HepG2 (cell line): ENCODE results near the gene BSG. TPM values are rescaled to one million over a fixed set of nuclear protein-coding genes. Genes with fewer than 3 reads are reported as not detected.

ENCODE experiments used
- ATAC-seq: fragments of 200-7000 bp; cut with Tn5 transposase; 3 replicates; pipeline ENCODE4 v1.9.1; 2020; ENCODE audit warnings: mild to moderate bottlenecking, moderate library complexity
- BruUV-seq: library from RNA; stranded (reverse); fragments of 400-500 nt; replicated peaks from 2 replicates; lab custom pipeline; 2021; lab: Mats Ljungman, UMichigan
- CTCF ChIA-PET: fragments of 300-600 bp; formaldehyde crosslinking; extraction: SDS; loops from one replicate; lab custom pipeline; 2021; ENCODE audit warnings: low total read pairs, inconsistent platforms, low intra/inter-chr PET ratio; lab: Yijun Ruan, JAX
- POLR2A ChIA-PET: fragments of 350-600 bp; sonication (Branson Sonifier 250); formaldehyde crosslinking; loops from one replicate; lab custom pipeline; 2020; ENCODE audit warnings: antibody characterized with exemption, inconsistent platforms; lab: Yijun Ruan, JAX
- DNase-seq: peaks from one replicate; pipeline ENCODE4 v3.0.0-alpha.2; 2015; ENCODE audit warnings: low spot score
- FAIRE-seq: peaks from 3 replicates; lab custom pipeline; 2011; peaks lifted over from hg19 to GRCh38; lab: Jason Lieb, UNC
- H2AFZ ChIP-seq: one replicate; pipeline ENCODE4 v1.6.1; 2011; ENCODE audit warnings: low read length, inconsistent platforms
- H3K27ac ChIP-seq: fragments of 300-600 bp; 3 replicates; pipeline ENCODE4 v1.8.0; 2011; ENCODE audit warnings: mixed run types, mild to moderate bottlenecking, mixed read lengths, low read length, inconsistent platforms; ENCODE audit not compliant: insufficient read depth; ENCODE audit errors: extremely low read length
- H3K27me3 ChIP-seq, 2 experiments: fragments of 200-600 bp in 1 of 2; 2 replicates in 1 of 2; 3 replicates in 1 of 2; pipeline versions ENCODE4 v1.6.0 to v1.8.0; 2011; ENCODE audit warnings: low read length in 2 of 2, mild to moderate bottlenecking in 2 of 2, moderate library complexity in 2 of 2, inconsistent platforms in 1 of 2; ENCODE audit not compliant: insufficient read depth in 2 of 2, control insufficient read depth in 1 of 2
- H3K36me3 ChIP-seq, 2 experiments: fragments of 200-600 bp in 1 of 2; replicated peaks in 1 of 2; 2 replicates in 1 of 2; 3 replicates in 1 of 2; pipeline versions ENCODE4 v1.5.1 to v1.8.0; 2011; ENCODE audit warnings: low read length in 2 of 2, inconsistent platforms in 1 of 2; ENCODE audit not compliant: insufficient read depth in 2 of 2, control insufficient read depth in 1 of 2
- H3K4me1 ChIP-seq: 2 replicates; pipeline ENCODE4 v1.5.1; 2012; ENCODE audit warnings: low read length, inconsistent platforms; ENCODE audit not compliant: insufficient read depth
- H3K4me2 ChIP-seq: 2 replicates; pipeline ENCODE4 v1.6.0; 2011; ENCODE audit warnings: low read depth, low read length, inconsistent platforms
- H3K4me3 ChIP-seq, 3 experiments: fragments of 200-600 bp in 1 of 3; sonication (generic), shearing (Covaris generic) in 1 of 3; replicated peaks in 1 of 3; 2 replicates each; pipeline ENCODE4 v1.5.1; 2011 to 2016; ENCODE audit warnings: low read length in 3 of 3, inconsistent platforms in 2 of 3, low read depth in 2 of 3, mild to moderate bottlenecking in 2 of 3, control low read depth in 1 of 3, mixed read lengths in 1 of 3; ENCODE audit not compliant: insufficient read depth in 1 of 3
- H3K79me2 ChIP-seq: one replicate; pipeline ENCODE4 v1.6.1; 2011; ENCODE audit warnings: low read length, inconsistent platforms; ENCODE audit not compliant: insufficient read depth
- H3K9ac ChIP-seq: 2 replicates; pipeline ENCODE4 v1.6.0; 2011; ENCODE audit warnings: mild to moderate bottlenecking, low read depth, low read length, inconsistent platforms; ENCODE audit not compliant: insufficient read depth
- H3K9me3 ChIP-seq: 2 replicates; pipeline ENCODE4 v1.5.1; 2012; ENCODE audit warnings: mild to moderate bottlenecking, low read length
- H4K20me1 ChIP-seq: 2 replicates; pipeline ENCODE4 v1.6.0; 2011; ENCODE audit warnings: inconsistent platforms, mild to moderate bottlenecking, low read length, moderate library complexity; ENCODE audit not compliant: insufficient read depth
- BRCA1 ChIP-seq: sonication (generic); formaldehyde crosslinking; IDR thresholded peaks from 2 replicates; pipeline ENCODE4 v1.4.0; 2020; ENCODE audit warnings: missing genetic modification reagents
- PHF21A ChIP-seq: sonication (generic); formaldehyde crosslinking; IDR thresholded peaks from 2 replicates; pipeline ENCODE4 v1.5.0; 2020; ENCODE audit warnings: mild to moderate bottlenecking, missing genetic modification reagents
- POLR2AphosphoS5 ChIP-seq: IDR thresholded peaks from 2 replicates; pipeline ENCODE4 v1.6.1; 2012; ENCODE audit warnings: low read depth, low read length
- TGIF2 ChIP-seq: IDR thresholded peaks from 2 replicates; pipeline ENCODE4 v1.6.1; 2016; ENCODE audit warnings: control low read depth, missing compliant biosample characterization
- ZFX ChIP-seq: sonication (generic); formaldehyde crosslinking; IDR thresholded peaks from 2 replicates; pipeline ENCODE4 v1.4.0; 2020; ENCODE audit warnings: mild to moderate bottlenecking, low read depth, missing genetic modification reagents, moderate library complexity
- ZNF276 ChIP-seq: sonication (generic); formaldehyde crosslinking; IDR thresholded peaks from 2 replicates; pipeline ENCODE4 v1.4.0; 2020; ENCODE audit warnings: mild to moderate bottlenecking, low read depth, missing genetic modification reagents
- ZNF331 ChIP-seq: sonication (generic); formaldehyde crosslinking; IDR thresholded peaks from 2 replicates; pipeline ENCODE4 v1.4.0; 2020; ENCODE audit warnings: missing genetic modification reagents
- ZNF333 ChIP-seq: sonication (generic); formaldehyde crosslinking; IDR thresholded peaks from 2 replicates; pipeline ENCODE4 v1.4.0; 2020; ENCODE audit warnings: mild to moderate bottlenecking, missing genetic modification reagents, borderline replicate concordance
- ZNF543 ChIP-seq: sonication (generic); formaldehyde crosslinking; IDR thresholded peaks from 2 replicates; pipeline ENCODE4 v1.4.0; 2020; ENCODE audit warnings: mild to moderate bottlenecking, missing genetic modification reagents
- ZSCAN21 ChIP-seq: sonication (generic); formaldehyde crosslinking; IDR thresholded peaks from 2 replicates; pipeline ENCODE4 v1.8.0; 2022; ENCODE audit warnings: mild to moderate bottlenecking, missing genetic modification reagents, moderate library complexity, borderline replicate concordance
- ZZZ3 ChIP-seq: sonication (generic); formaldehyde crosslinking; IDR thresholded peaks from 2 replicates; pipeline ENCODE4 v1.4.0; 2020; ENCODE audit warnings: missing genetic modification reagents, mild to moderate bottlenecking, borderline replicate concordance
- WGBS: methylation state at CpG from one replicate; pipeline ENCODE4 v1.1.6; 2017; ENCODE audit warnings: low lambda C conversion rate; 5-methylcytosine and 5-hydroxymethylcytosine counted together
- in situ Hi-C: cut with HindIII; loops from 2 replicates; pipeline ENCODE4 v1.10.0; 2017; ENCODE audit warnings: low pct_unique_long_range_greater_than_20kb; ENCODE audit not compliant: extremely low pct_ligation_motif_present
- intact Hi-C: fragments of 100-400 bp; cut with micrococcal nuclease; formaldehyde crosslinking; loops from one replicate; pipeline ENCODE4 v1.10.0; 2022; ENCODE audit not compliant: unreplicated experiment
- polyA plus RNA-seq, 8 experiments: library from polyadenylated mRNA; depleted of rRNA in 3 of 8; stranded (reverse) in 7 of 8; unstranded in 1 of 8; fragments of >200 nt; fragmentation: Illumina TruSeq in 4 of 8; extraction: Trizol in 4 of 8; gene quantifications; 2 replicates each; pipeline versions ENCODE4 v1.2.1 to v1.2.3, GENCODE V29; 2011 to 2016; ENCODE audit warnings: low read depth in 4 of 8, missing spikeins in 1 of 8, mixed read lengths in 1 of 8; ENCODE audit not compliant: insufficient read depth in 1 of 8
- total RNA-seq, 5 experiments: library from RNA; depleted of rRNA; stranded (reverse); fragments of >200 nt; fragmentation: Illumina TruSeq; extraction: Trizol; gene quantifications; 2 replicates each; pipeline ENCODE4 v1.2.3, GENCODE V29; 2016; ENCODE audit warnings: low read depth in 1 of 5
- TF ChIP-seq, protein P1 (sequence below): sonication (generic); formaldehyde crosslinking; IDR thresholded peaks from 2 replicates; pipeline ENCODE4 v1.8.0; 2022; ENCODE audit warnings: missing genetic modification reagents, mild to moderate bottlenecking, inconsistent platforms, borderline replicate concordance
- TF ChIP-seq, protein P2 (sequence below): sonication (generic); formaldehyde crosslinking; IDR thresholded peaks from 2 replicates; pipeline ENCODE4 v1.5.0; 2020; ENCODE audit warnings: mild to moderate bottlenecking, missing genetic modification reagents, borderline replicate concordance

The BSG gene
- total and polyA plus RNA-seq, 2 of the 13 experiments (the other 11 are each of a cell fraction or from before 2014, with no cell fraction given), result 309 to 754 TPM

DNA sequence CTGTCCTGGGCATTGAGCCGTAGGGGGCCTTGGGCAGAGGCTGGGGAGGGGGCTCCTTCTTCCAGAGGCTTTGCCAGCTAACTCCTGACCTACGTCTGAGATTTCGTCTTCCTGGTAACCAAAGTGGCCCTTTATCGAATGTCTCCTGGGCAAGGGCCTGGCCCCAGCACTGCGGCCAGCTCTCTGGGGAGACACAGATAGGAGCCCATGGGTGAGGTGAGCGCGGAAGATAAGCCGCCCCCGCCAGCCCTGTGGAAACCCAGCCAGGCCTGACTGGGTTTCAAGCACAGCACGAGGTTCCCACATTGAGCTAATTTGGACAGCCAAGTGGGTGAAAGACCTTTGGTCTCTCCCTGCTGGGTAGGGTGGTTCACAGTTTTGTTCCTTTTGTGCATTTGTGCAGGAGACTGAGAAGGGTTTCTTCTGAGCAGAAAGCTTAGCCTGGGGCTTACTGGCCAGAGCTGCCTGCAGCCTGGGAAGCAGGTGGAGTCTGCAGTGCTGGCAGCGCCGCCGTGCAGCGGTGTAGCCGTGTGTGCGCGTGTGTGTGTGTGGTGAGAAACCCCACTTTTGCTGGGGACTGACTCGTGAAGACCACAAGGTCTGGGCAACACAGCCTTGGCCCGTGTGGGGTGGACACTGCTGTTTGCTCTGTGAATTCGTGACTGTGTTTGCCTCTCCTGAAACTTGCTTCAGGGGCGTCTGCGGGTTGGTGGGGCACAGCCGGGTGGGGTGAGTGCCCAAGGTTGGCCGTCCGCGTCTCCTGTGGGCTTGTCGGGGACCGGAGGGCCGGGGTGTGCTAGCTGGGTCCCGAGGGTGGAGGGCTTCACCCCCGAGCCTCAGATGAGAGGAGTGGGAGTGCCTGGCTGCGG, 2.5 kb downstream of the BSG start:
- intact Hi-C loops (no loop called here), in situ Hi-C loops (no loop called here)
- Histone ChIP-seq H3K27me3 (no peaks in the 10 kb centered on the region; a peak in 1 of 5 replicates), H2AFZ (no peak overlapping the region), H3K9me3 (no peaks in the 10 kb centered on the region), H3K27ac (peak overlapping the region; percentile 61), H3K4me3 (peak overlapping the region; percentile 90 to 99 (median 96)), H4K20me1 (peaks cover 66% of the 10 kb centered on the region), H3K4me1 (peaks cover 21% of the 10 kb centered on the region), H3K79me2 (peaks cover 73% of the 10 kb centered on the region), H3K9ac (peak overlapping the region; percentile 76), H3K4me2 (peak overlapping the region; percentile 93), H3K36me3 (peaks cover 16% of the 10 kb centered on the region in 2 experiments; a peak in 4 of 5 replicates)
- ChIA-PET CTCF (interaction anchor here (1.1 kb wide), 1 partner anchor 13 kb away, joined by 3 read pairs; no protein-coding TSS in a partner anchor), POLR2A (interaction anchor here (0.6 to 3.1 kb wide), 10 partner anchors 9 to 165 kb away, joined by 3 to 17 read pairs (median 5); no protein-coding TSS in a partner anchor)
- DNase-seq (peak; percentile 35), FAIRE-seq (peak; percentile 52), ATAC-seq (peak; percentile 36)
- 5% methylated on average over 18 of the region's 32 CpGs for WGBS
- no TSS peak for BruUV-seq
- TF ChIP-seq ZNF543 (CRISPR knock-in tag) (0 out of 2 replicates have a peak, but pooled peaks have one; percentile 33), TGIF2 (CRISPR knock-in tag) (no peak), ZNF333 (CRISPR knock-in tag) (peak; percentile 37; the same call in 1 of the 2 replicates), ZNF331 (peak; percentile 20; the same call in 1 of the 2 replicates), ZNF276 (0 out of 2 replicates have a peak, but pooled peaks have one; percentile 64), ZFX (CRISPR knock-in tag) (peak; percentile 54), POLR2AphosphoS5 (0 out of 2 replicates have a peak, but pooled peaks have one; percentile 20), ZSCAN21 (CRISPR knock-in tag) (no peak), PHF21A (0 out of 2 replicates have a peak, but pooled peaks have one; percentile 22), BRCA1 (CRISPR knock-in tag) (no peak), ZZZ3 (CRISPR knock-in tag) (no peak)
- TF ChIP-seq, protein P1, sequence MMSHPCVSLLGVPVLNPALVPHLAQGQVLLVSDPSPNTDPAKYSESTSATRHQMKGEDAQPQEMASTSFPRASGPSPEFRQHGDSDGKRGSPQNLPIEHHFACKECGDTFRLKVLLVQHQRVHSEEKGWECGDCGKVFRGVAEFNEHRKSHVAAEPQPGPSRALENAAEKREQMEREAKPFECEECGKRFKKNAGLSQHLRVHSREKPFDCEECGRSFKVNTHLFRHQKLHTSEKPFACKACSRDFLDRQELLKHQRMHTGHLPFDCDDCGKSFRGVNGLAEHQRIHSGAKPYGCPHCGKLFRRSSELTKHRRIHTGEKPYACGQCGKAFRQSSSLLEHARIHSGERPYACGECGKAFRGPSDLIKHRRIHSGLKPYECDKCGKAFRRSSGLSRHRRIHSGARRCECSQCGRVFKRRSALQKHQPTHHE (CRISPR knock-in tag), result no peak
- TF ChIP-seq, protein P2, sequence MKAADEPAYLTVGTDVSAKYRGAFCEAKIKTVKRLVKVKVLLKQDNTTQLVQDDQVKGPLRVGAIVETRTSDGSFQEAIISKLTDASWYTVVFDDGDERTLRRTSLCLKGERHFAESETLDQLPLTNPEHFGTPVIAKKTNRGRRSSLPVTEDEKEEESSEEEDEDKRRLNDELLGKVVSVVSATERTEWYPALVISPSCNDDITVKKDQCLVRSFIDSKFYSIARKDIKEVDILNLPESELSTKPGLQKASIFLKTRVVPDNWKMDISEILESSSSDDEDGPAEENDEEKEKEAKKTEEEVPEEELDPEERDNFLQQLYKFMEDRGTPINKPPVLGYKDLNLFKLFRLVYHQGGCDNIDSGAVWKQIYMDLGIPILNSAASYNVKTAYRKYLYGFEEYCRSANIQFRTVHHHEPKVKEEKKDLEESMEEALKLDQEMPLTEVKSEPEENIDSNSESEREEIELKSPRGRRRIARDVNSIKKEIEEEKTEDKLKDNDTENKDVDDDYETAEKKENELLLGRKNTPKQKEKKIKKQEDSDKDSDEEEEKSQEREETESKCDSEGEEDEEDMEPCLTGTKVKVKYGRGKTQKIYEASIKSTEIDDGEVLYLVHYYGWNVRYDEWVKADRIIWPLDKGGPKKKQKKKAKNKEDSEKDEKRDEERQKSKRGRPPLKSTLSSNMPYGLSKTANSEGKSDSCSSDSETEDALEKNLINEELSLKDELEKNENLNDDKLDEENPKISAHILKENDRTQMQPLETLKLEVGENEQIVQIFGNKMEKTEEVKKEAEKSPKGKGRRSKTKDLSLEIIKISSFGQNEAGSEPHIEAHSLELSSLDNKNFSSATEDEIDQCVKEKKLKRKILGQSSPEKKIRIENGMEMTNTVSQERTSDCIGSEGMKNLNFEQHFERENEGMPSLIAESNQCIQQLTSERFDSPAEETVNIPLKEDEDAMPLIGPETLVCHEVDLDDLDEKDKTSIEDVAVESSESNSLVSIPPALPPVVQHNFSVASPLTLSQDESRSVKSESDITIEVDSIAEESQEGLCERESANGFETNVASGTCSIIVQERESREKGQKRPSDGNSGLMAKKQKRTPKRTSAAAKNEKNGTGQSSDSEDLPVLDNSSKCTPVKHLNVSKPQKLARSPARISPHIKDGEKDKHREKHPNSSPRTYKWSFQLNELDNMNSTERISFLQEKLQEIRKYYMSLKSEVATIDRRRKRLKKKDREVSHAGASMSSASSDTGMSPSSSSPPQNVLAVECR (CRISPR knock-in tag), result peak; percentile 39; the same call in 1 of the 2 replicates
